SHP77 treated with DMSO at 0.1 percent for 48 hours (cell line): ENCODE data around the gene RCL1.
"Not testable (repeated sequence)": the region's sequence is repeated elsewhere in the genome, so short reads cannot be mapped to it uniquely, and the experiment has no call there.

Source experiments
- DNase-seq: peaks from one replicate; lab custom pipeline; 2025; lab: John Stamatoyannopoulos, UW

Gene RCL1, protein sequence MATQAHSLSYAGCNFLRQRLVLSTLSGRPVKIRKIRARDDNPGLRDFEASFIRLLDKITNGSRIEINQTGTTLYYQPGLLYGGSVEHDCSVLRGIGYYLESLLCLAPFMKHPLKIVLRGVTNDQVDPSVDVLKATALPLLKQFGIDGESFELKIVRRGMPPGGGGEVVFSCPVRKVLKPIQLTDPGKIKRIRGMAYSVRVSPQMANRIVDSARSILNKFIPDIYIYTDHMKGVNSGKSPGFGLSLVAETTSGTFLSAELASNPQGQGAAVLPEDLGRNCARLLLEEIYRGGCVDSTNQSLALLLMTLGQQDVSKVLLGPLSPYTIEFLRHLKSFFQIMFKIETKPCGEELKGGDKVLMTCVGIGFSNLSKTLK

DNA sequence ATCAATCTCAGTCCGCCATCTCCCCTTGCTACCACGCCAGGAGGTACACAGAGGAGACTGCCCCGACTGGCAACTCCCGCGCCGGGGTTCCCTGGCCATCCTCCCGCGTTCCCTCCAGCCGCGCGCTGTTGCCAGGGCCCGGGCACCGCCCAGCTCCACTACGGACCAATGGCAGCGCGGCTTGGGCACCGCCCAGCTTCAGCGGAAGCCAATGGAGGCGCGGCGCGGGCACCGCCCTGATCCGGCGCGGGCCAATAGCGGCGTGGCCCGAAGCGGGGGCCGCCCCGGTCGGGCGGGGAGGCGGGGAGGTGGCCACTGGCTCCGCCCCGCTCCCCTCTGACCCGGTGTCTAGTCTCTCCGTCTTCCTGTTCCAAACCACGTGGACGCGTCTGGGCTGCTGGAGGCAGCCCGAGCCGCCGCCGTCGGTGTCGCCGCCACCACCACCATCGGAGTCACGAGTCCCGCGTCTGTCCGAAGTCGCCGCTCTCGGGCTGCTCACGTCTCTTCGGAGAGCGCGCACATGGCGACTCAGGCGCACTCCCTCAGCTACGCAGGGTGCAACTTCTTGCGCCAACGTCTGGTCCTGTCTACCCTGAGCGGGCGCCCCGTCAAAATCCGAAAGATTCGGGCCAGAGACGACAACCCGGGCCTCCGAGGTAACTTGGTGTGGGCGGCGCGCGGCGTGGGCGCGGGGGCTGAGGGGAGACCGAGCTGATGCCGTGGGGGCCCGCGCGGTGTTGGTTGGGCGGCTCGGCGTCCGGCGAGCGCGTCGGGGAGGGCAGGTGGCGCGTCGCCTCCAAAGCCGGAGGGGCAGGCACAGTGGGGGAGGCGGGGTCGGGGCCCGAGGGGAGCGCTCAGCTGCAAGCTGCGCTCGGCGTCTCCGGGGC lies at the start of gene RCL1:
Gene RCL1 (plus strand): TSS at position 373 of the 887 bp plus-strand sequence. CDS start 148 bp downstream, at position 521.
- peak; percentile 88 for DNase-seq

DNA sequence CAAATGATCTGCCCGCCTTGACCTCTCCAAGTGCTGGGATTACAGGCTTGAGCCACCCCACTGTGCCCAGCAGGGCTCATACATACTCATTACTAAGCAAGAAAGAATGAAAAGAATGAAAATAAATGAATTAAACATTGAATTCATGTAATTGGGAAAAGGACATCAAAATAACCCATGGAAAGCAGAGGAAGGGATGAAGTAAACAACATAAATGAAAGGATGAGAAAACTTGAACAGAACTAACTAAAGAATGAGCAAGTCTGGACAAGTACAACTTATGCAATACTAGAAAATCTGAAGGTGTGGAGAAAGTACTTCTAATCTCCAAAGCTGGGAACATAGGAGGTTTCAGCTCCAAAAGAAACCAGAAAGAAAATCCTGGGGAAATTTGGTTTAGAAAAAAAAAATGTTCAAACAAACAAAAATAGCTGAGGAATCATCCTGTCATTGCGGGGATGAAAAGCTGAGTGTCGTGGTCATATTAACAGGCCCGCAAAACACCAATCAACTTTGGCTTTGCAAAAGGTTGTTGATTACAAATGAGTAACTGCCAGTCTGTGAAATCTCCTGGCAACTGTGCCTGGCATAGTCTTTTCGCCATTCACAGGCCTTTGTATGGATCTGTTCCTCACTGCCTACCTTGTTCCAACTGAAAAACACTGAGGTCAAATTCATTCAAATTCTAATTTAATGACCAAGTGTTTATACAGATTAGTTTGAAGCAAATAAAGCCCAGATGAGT lies 49.4 kb upstream of the RCL1 start:
- DNase-seq = no peak

DNA sequence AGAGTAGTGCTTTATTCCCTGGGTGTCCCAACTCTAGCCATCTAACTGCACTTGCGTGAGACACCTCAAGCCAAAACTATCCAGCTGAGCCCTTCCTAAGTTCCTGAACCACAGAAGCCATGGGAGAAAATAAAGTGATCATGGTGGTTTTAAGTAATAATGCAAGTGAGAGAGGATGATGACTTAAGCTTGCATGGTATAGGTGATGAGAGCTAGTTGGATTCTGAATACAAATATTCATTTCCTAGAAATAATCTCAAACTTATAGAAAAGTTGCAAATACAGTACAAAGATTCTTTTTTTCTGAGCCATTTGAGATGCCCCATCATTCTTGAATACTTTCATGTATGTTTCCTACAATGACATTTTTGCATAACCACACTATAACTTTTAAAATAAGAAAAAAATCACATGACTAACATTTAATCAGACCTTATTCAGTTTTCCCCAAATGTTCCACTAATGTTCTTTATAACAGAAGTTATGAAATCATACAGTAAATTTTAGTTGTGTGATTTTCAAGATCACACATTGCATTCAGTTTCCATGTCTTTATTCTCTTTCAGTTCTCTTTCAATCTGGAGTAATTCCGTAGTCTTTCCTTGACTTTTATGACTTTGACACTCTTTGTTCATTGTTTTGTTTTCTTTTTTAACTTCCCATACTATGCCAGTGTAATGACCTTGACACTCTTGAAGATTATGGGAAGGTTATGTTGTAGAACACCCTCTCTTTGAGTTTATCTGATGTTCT lies 46.3 kb upstream of the RCL1 start:
- DNase-seq = no peak

DNA sequence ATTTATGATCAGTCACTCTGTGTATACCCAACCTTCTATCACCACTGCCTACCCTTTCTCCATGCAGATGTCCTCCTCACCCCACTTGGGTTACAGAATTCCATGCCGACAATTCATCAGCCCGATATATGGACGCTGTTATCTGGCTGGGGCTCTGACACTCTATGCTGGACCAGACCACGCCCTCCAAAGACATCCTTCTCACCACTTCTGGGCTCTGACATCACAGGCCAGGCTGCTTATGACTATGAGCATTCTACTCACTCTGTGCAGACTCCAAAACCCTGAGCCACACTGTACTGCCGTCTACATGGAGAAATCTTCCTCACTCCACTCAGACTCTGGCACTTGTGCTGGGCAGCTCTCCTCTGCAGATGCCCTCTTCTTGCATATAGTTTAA lies 44.1 kb upstream of the RCL1 start:
- DNase-seq = no peak

DNA sequence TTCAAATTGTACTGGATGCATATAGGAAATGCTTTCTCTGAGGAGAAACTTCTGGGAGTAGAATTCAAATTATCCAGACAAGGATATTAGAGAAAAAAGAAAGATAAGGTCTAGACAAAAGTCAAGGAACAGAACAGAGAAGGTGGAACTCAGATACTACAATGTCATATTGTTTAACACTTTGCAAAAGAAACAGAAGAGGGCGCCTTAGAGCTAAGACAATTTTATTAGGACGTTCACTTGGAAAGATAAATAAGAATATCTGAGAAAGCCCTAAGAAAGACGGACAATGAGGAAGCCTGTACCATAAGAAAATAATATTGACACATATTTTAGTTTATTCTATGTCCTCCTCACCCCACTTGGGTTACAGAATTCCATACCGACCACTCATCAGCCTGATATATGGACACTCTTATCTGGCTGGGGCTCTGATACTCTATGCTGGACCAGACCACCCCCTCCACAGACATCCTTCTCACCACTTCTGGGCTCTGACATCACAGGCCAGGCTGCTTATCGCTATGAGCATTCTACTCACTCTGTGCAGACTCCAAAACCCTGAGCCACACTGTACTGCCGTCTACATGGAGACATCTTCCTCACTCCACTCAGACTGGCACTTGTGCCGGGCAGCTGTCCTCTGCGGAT lies 42.6 kb upstream of the RCL1 start:
- no peak for DNase-seq

DNA sequence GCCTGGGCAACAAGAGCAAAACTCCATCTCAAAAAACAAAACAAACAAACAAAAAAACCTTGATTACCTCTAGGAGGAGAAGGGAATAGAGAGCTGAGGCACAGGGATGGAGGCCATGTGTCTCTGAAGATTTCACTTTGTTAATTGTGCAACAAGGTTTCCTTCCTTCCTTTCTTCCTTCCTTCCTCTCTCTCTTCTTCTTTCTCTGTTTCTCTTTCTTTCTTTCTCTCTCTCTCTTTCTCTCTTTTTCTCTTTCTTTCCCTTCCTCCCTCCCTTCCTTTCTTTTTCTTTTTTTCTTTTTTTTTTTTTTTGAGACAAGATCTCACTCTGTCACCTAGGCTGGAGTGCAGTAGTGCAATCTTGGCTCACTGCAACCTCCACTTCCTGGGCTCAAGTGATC lies 38.2 kb upstream of the RCL1 start:
- not testable (repeated sequence) for DNase-seq

DNA sequence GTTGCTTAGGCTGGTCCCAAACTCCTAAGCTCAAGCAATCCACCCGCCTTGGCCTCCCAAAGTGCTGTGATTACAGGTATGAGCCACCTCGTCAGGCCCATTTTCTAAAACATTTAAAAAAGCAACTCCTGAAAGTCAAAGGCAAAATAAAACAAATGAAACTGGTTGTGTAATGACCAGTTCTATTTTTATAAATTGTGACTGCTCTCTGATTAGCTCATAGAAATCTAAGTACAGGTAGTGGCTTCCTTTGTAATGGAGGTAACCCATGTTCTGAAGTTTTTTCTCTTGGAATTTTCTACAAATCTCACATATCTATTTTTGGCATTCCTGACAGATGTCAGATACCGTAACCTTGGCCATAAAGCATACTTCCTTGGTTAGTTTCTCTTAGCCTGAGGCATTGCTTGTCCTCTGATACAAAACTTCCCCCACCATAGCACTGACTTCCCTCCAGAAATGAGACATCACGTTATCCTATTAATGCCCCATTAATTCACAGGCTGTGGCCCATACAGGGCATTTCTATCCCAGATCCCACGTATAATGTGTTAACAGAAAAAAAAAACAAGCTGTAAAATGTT lies 37.6 kb upstream of the RCL1 start:
- no peak for DNase-seq

DNA sequence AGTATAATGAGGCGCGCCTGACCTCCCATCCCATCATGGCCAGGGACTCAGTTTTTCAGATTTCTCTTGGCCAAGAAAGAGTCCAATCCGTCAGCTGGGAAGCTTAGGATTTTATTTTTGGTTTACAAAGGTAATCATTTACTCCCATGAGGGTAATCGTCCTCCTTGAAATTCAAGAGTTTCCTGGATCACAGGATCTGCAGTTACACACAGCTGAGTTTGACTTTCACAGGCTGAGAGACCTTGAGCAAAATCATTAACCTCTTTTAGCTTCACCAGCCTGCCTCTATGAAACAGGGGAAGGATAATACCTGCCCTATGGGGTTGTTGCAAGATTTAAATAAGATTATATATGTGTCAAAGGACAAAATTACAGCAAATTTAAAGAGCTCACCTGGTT lies 36.3 kb upstream of the RCL1 start:
- no peak for DNase-seq

DNA sequence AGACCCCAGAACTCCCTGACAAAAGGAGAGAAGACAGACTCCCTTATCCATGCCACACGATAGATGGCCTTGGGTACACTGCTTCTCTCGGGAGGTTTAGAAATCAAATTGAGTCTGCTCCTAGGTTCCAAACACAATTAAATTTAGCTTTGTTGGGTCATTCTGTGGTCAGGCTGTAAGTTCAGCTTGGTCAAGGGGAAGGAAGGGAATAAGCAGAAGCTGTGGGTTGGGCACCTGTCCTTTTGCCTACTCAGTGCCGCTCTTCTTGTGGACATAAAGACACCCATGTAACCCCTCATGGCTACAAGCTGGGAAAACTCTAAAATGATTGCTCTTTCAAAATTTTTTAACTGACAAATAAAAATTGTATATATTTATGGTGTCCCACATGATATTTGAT lies 32.6 kb upstream of the RCL1 start:
- no peak for DNase-seq

DNA sequence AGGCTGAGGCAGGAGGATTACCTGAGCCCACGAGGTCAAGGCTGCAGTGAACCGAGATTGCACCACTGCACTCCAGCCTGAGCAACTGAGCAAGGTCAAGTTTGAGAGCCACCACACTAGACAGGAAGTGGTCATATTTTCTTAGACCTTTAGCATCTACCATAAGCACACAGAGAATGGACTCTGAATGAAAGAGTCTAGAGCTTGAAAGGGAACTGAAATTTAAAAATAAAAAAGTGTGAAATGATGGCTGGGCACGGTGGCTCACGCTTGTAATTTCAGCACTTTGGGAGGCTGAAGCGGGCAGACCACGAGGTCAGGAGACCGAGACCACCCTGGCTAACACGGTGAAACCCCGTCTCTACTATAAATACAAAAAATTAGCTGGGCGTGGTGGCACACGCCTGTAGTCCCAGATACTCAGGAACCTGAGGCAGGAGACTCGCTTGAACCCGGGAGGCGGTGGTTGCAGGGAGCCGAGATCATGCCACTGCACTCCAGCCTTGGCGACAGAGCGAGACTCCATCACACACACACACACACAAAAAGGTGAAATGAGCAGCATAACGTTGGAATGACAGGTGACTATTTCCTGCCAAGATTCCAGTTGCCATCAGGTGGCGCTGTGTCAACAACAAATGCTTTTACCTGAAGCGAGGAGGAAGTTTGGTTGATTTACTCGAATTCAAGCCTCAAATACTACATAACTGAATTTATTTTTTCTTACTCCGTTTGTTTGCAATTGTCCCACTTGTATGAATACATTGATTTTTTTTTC lies 30.4 kb upstream of the RCL1 start:
- no peak for DNase-seq

DNA sequence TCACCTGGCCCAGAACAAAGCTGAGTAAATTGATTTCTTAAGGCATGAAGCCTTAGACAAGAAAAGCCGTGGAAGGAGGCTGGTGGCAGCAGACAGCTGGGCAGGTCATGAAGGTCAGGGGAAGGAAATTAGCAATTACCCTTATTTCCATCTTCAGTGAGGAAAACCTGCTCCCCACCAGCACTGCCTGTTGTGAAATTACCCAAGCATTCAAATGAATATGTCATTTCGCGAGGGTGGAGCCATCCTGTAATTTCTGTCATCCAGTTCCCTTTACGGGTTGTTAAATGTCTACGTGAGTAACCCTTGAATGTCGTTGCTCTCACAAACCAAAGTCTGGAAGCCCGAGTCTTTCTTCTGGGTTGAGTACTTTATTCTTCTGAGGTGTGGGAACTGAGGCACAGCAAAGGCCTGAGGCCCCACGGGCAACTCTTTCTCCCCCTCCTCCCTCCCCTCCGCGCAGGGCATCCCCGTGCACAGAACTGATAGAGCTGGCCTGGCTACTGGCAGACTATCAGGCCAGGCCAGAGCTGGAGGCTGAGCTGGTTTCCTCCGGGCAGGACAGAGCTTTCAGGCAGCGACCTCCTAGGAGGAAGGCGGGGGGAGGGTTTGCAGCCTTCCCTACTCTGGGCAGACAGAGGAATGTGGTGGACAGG lies 29.7 kb upstream of the RCL1 start:
- no peak for DNase-seq

DNA sequence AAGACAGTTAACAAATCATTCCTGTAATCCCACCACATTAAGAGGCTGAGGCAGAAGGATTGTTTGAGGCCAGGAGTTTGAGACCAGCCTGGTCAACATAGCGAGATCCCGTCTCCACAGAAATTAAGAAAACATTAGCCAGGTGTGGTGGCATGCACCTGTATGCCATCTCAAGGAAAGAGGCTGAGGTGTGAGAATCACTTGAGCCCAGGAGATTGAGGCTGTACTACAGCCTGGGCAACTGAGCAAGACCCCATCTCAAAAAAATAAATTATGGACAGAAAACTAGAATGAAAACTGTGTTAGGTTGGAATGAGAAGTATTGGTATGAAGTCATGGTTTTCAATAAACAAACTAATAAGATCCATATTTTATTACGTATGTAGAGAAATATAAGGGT lies 28.7 kb upstream of the RCL1 start:
- no peak for DNase-seq

DNA sequence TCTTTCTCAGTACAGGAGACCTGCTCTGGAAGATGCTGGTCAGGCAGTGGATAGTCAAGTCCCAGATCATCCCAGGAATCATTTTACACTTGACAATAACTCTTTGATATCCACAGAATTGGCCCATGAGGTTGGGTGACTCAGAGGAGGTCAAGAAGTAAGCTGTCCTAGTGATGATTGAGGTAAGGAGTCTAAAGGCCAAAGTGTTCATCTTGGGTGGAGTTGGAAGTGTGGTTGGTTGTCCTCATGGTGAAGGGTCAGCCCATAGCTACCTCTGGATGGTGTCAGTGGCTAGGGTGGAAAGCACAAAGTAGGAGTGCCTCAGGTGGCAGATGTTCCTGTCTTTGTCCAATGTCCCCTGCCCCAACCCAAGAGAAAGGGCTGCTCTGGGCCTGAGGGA lies 24.1 kb upstream of the RCL1 start:
- DNase-seq = no peak

DNA sequence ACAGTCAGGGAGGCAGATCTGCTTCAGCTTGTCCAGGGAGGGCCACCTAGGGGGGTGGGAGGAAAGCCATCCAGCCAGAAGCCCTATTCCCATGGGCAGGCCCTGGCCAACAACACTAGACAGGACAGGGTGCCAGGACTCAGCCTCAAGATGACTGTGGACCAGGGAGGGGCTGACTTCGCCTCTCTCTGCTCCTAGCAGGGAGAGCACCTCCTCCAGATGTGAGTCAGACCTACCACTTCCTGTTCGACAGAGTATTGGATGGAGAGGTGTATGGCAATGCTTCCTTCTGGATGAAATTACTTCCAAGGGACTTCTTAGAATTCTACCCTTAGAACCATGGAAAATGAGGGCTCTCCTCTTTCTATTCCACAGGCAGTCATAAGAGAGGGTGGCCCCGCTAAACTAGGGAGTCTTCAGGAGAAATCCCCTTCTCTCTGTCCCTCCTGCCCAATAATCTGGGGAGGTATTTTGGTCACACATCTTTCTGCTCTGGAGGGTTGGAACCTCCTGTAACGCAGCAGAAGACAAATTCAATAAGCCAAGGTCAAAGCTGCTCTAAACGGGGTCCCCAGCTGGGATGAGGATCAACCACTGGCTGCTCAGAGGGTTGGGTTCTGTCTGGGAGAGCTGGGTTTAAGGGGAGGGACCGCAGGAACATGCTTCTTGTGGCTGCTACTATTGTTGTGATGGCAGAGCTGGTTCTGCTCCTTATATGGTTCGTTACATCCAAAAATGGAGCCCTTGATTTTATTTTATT lies 23.2 kb upstream of the RCL1 start:
- no peak for DNase-seq

DNA sequence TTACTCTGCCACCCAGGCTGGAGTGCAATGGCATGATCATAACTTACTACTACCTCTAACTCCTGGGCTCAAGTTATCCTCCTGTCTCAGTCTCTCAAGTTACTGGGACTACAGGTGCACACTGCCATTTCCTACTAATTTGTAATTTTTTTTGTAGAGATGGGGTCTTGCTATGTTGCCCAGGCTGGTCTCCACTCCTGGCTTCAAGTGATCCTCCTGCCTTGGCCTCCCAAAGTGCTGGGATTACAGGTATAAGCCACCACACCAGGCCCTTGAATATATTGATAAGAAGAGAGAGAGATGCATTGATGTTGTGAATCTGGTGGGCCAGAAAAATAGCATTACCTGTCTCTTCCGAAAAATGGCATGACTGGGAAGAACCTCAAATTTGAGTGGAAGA lies 21.0 kb upstream of the RCL1 start:
- DNase-seq = no peak

DNA sequence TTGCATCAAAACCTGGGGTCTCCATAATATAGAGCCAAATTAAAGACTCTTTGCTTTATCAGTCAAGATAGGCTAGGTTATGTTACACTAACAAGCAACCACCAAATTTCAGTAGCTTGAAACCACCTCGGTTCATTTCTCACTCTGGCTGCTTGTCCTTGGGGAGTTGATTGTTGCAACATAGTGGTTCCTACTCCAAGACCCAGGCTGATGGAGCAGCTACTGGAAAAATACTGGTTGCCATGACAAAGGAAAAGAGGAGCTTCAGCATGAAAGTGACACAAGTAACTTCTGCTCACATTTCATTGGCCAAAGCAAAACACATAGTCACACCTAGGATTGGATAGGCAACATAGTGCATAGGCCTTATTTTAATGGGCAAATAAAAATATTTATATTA lies 18.5 kb upstream of the RCL1 start:
- no peak for DNase-seq

DNA sequence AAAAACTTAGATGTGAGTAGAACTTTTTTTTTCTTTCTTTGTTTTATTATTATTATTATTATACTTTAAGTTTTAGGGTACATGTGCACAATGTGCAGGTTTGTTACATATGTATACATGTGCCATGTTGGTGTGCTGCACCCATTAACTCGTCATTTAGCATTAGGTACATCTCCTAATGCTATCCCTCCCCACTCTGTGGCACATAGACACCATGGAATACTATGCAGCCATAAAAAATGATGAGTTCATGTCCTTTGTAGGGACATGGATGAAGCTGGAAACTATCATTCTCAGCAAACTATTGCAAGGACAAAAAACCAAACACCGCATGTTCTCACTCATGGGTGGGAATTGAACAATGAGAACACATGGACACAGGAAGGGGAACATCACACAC lies 17.8 kb upstream of the RCL1 start:
- DNase-seq = not testable (repeated sequence)

DNA sequence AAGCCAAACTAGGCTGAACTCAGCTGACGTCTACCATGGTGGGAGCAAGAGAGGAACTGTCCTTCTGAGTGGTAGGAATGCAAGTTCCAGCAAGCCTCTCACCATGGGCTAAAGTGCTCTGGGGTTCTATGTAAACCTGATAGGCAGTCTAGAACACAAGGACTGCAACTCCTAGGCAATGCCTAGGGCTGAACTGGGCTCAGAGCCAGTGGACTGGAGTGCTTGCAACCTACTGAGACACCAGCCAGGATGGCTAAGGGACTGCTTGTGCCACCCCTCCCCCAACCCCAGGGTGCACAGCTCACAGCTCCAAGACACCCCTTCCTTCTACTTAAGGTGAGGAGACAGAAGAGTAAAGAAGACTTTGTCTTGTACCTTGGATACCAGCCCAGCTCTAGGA lies 12.1 kb upstream of the RCL1 start:
- DNase-seq = no peak

DNA sequence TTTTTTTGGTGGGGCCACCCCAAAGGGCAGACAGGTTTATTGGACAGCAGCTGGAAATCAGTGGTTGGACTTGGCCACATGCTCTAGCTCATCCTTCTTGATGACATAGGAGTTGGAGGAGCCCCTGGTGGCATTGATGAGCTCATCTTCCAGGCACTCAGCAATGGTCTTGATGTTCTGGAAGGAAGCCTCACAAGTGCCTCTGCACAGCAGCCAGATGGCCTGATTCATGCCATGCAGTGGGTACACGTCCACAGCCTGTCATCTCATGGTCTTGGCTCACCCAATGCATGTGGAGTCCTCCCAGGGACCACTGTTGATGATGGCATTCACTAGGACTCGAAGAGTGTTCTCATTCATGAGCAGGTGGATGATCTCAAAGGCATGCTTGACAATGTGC lies 11.3 kb upstream of the RCL1 start:
- DNase-seq = no peak
